Nephron progenitor cell (in vitro differentiated cells): ENCODE measurements around the gene SYNGR4.

ENCODE experiments used
- DNase-seq: peaks from one replicate; pipeline ENCODE4 v3.0.0; 2021
- H3K27ac Mint-ChIP-seq: 2 replicates; pipeline ENCODE4 v1.8.0; 2021; ENCODE audit warnings: mild to moderate bottlenecking, moderate library complexity, mixed read lengths
- H3K27me3 Mint-ChIP-seq: 2 replicates; pipeline ENCODE4 v1.8.0; 2021; ENCODE audit warnings: mild to moderate bottlenecking, low read depth, mixed read lengths; ENCODE audit not compliant: poor library complexity
- H3K36me3 Mint-ChIP-seq: 2 replicates; pipeline ENCODE4 v1.8.0; 2021; ENCODE audit warnings: low read depth, mixed read lengths
- H3K4me1 Mint-ChIP-seq: 2 replicates; pipeline ENCODE4 v1.8.0; 2021; ENCODE audit warnings: mixed read lengths
- H3K4me3 Mint-ChIP-seq: 2 replicates; pipeline ENCODE4 v1.8.0; 2021; ENCODE audit warnings: mild to moderate bottlenecking, moderate library complexity, mixed read lengths
- H3K9me3 Mint-ChIP-seq: 2 replicates; pipeline ENCODE4 v1.8.0; 2021; ENCODE audit warnings: mild to moderate bottlenecking, moderate library complexity, mixed read lengths
- CTCF ChIP-seq: fragments of 200-600 bp; sonication (generic); IDR thresholded peaks from 2 replicates; pipeline ENCODE4 v1.5.0; 2021; ENCODE audit warnings: antibody characterized with exemption

SYNGR4 gene

DNA sequence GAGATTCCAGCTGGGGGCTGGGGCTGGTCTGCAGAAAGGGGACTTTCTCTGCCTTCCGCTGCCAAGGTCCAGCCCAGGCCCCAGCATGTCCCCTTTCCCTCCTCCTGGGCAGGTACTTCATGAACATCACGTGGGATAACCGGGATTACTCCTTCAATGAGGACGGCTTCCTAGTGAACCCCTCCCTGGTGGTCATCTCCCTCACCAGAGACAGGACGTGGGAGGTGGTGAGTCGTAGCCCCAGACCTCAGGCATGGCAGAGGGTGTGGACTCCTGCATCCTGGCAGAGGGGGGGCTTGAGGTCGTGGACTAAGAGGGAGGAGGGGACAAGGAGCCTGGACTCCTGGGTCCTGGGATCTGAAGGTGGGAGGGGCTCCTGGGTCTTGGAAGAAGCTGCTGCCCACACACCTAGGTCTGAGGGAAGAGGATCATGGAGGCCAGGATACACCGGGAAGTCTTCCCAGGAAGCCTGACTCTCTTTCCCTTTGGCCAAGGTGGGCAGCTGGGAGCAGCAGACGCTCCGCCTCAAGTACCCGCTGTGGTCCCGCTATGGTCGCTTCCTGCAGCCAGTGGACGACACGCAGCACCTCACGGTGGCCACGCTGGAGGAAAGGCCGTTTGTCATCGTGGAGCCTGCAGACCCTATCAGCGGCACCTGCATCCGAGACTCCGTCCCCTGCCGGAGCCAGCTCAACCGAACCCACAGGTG, 49.9 kb downstream of the SYNGR4 start:
- Mint-ChIP-seq H3K9me3 (no peaks in the 10 kb centered on the region), H3K4me3 (peak overlapping the region; percentile 23), H3K4me1 (peaks cover 31% of the 10 kb centered on the region), H3K36me3 (peaks cover 4% of the 10 kb centered on the region), H3K27ac (peak overlapping the region; percentile 87), H3K27me3 (peaks cover 6% of the 10 kb centered on the region)
- no peak for DNase-seq
- TF ChIP-seq CTCF, result no peak

- H3K27me3 Mint-ChIP-seq, result peaks cover 6% of the 10 kb centered on the region
- DNase-seq, result peak; percentile 65
- H3K27ac Mint-ChIP-seq, result no peak overlapping the region
- H3K9me3 Mint-ChIP-seq, result no peaks in the 10 kb centered on the region
- no peak for TF ChIP-seq CTCF
- peaks cover 35% of the 10 kb centered on the region for H3K4me1 Mint-ChIP-seq
- H3K4me3 Mint-ChIP-seq, result no peak overlapping the region
- peaks cover 4% of the 10 kb centered on the region for H3K36me3 Mint-ChIP-seq
These were observed 51.2 kb downstream of the SYNGR4 start for GRCh38 chr19:48415395-48415794.

- Mint-ChIP-seq H3K4me3 (no peak overlapping the region), H3K9me3 (no peaks in the 10 kb centered on the region), H3K36me3 (peaks cover 4% of the 10 kb centered on the region), H3K27ac (no peak overlapping the region), H3K27me3 (peaks cover 6% of the 10 kb centered on the region), H3K4me1 (peaks cover 35% of the 10 kb centered on the region)
- no peak for DNase-seq
- TF ChIP-seq CTCF, result no peak
These were observed 51.6 kb downstream of the SYNGR4 start for GRCh38 chr19:48415806-48416221.

- Mint-ChIP-seq H3K9me3 (no peaks in the 10 kb centered on the region), H3K4me1 (peaks cover 35% of the 10 kb centered on the region), H3K27ac (peak overlapping the region; percentile 87), H3K36me3 (peaks cover 4% of the 10 kb centered on the region), H3K4me3 (peak overlapping the region; percentile 28), H3K27me3 (peaks cover 6% of the 10 kb centered on the region)
- no peak for TF ChIP-seq CTCF
- no peak for DNase-seq
These were observed 53.3 kb downstream of the SYNGR4 start for GRCh38 chr19:48417421-48417820.

GRCh38 chr19:48418317-48419064, 54.3 kb downstream of the SYNGR4 start:
- no peak for DNase-seq

More at GRCh38 chr19:48418317-48419064, 54.3 kb downstream of the SYNGR4 start:
- H3K4me3 Mint-ChIP-seq, result no peak overlapping the region
- peaks cover 9% of the 10 kb centered on the region for H3K36me3 Mint-ChIP-seq
- peaks cover 33% of the 10 kb centered on the region for H3K4me1 Mint-ChIP-seq
- peaks cover 3% of the 10 kb centered on the region for H3K27me3 Mint-ChIP-seq
- H3K27ac Mint-ChIP-seq, result peak overlapping the region; percentile 96
- H3K9me3 Mint-ChIP-seq, result no peaks in the 10 kb centered on the region
- no peak for TF ChIP-seq CTCF
